Measurements from ENCODE around the gene MST1R.

- TF ChIP-seq CTCF (IDR thresholded peaks at IDR 0.05; ENCODE audit: low read length) (no peak), EZH2 (IDR thresholded peaks at IDR 0.05; ENCODE audit: borderline replicate concordance, low read length) (no peak)
Measured at GRCh38 chr3:49883998-49884397, 19.7 kb downstream of the MST1R start.
